Measurements from ENCODE around the gene ST8SIA4.
"Not testable (repeated sequence)": the region's sequence is repeated elsewhere in the genome, so short reads cannot be mapped to it uniquely, and the experiment has no call there.

The ST8SIA4 gene

GRCh38 chr5:100791391-100791790, 111.7 kb downstream of the ST8SIA4 start:
- no peak overlapping the region for H3K4me3 ChIP-seq (ENCODE audit: low read length)
- TF ChIP-seq ZNF274 (IDR thresholded peaks at IDR 0.05; ENCODE audit: low read depth, low read length): no peak

- H3K4me3 ChIP-seq (ENCODE audit: low read length): no peak overlapping the region
- TF ChIP-seq ZNF274 (IDR thresholded peaks at IDR 0.05; ENCODE audit: low read depth, low read length): no peak
Measured at GRCh38 chr5:100790951-100791350, 112.1 kb downstream of the ST8SIA4 start.

GRCh38 chr5:100790170-100790665, 112.9 kb downstream of the ST8SIA4 start:
- no peak overlapping the region for H3K4me3 ChIP-seq (ENCODE audit: low read length)
- no peak for TF ChIP-seq ZNF274 (IDR thresholded peaks at IDR 0.05; ENCODE audit: low read depth, low read length)

- H3K4me3 ChIP-seq (ENCODE audit: low read length): no peak overlapping the region
- no peak for TF ChIP-seq ZNF274 (IDR thresholded peaks at IDR 0.05; ENCODE audit: low read depth, low read length)
Measured at GRCh38 chr5:100789694-100790093, 113.4 kb downstream of the ST8SIA4 start.

- no peak overlapping the region for H3K4me3 ChIP-seq (ENCODE audit: low read length)
- no peak for TF ChIP-seq ZNF274 (IDR thresholded peaks at IDR 0.05; ENCODE audit: low read depth, low read length)
Measured at GRCh38 chr5:100788417-100788816, 114.7 kb downstream of the ST8SIA4 start.

GRCh38 chr5:100787648-100788047, 115.4 kb downstream of the ST8SIA4 start:
- H3K4me3 ChIP-seq (ENCODE audit: low read length): no peak overlapping the region; the same call in 1 of the 2 replicates
- TF ChIP-seq ZNF274 (IDR thresholded peaks at IDR 0.05; ENCODE audit: low read depth, low read length): no peak

GRCh38 chr5:100785536-100785935, 117.5 kb downstream of the ST8SIA4 start:
- not testable (repeated sequence) for H3K4me3 ChIP-seq (ENCODE audit: low read length)

- H3K4me3 ChIP-seq (ENCODE audit: low read length): peak overlapping the region; percentile 66; the same call in 1 of the 2 replicates
- no peak for TF ChIP-seq ZNF274 (IDR thresholded peaks at IDR 0.05; ENCODE audit: low read depth, low read length)
Measured at GRCh38 chr5:100780376-100780870, 122.7 kb downstream of the ST8SIA4 start.

- TF ChIP-seq ZNF274 (IDR thresholded peaks at IDR 0.05; ENCODE audit: low read depth, low read length): no peak
- H3K4me3 ChIP-seq (ENCODE audit: low read length): peak overlapping the region; percentile 66; the same call in 1 of the 2 replicates
Measured at GRCh38 chr5:100779669-100780375, 123.3 kb downstream of the ST8SIA4 start.

- no peak for TF ChIP-seq ZNF274 (IDR thresholded peaks at IDR 0.05; ENCODE audit: low read depth, low read length)
- H3K4me3 ChIP-seq (ENCODE audit: low read length): peak overlapping the region; percentile 50; the same call in 1 of the 2 replicates
Measured at GRCh38 chr5:100777680-100778300, 125.3 kb downstream of the ST8SIA4 start.

GRCh38 chr5:100775533-100775855, 127.6 kb downstream of the ST8SIA4 start:
- H3K4me3 ChIP-seq (ENCODE audit: low read length): no peak overlapping the region
- TF ChIP-seq ZNF274 (IDR thresholded peaks at IDR 0.05; ENCODE audit: low read depth, low read length): no peak

GRCh38 chr5:100772548-100772947, 130.5 kb downstream of the ST8SIA4 start:
- no peak for TF ChIP-seq ZNF274 (IDR thresholded peaks at IDR 0.05; ENCODE audit: low read depth, low read length)
- no peak overlapping the region for H3K4me3 ChIP-seq (ENCODE audit: low read length)

GRCh38 chr5:100772006-100772405, 131.1 kb downstream of the ST8SIA4 start:
- no peak for TF ChIP-seq ZNF274 (IDR thresholded peaks at IDR 0.05; ENCODE audit: low read depth, low read length)
- no peak overlapping the region for H3K4me3 ChIP-seq (ENCODE audit: low read length)

GRCh38 chr5:100771181-100771580, 131.9 kb downstream of the ST8SIA4 start:
- TF ChIP-seq ZNF274 (IDR thresholded peaks at IDR 0.05; ENCODE audit: low read depth, low read length): no peak
- no peak overlapping the region for H3K4me3 ChIP-seq (ENCODE audit: low read length)

- no peak for TF ChIP-seq ZNF274 (IDR thresholded peaks at IDR 0.05; ENCODE audit: low read depth, low read length)
- H3K4me3 ChIP-seq (ENCODE audit: low read length): no peak overlapping the region
Measured at GRCh38 chr5:100768221-100768620, 134.9 kb downstream of the ST8SIA4 start.

Data from GM08714 (cell line).